ENCODE measurements around the gene TPRX2. TPM values are rescaled to one million over a fixed set of nuclear protein-coding genes. Genes with fewer than 3 reads are reported as not detected.

The TPRX2 gene
- total and polyA plus RNA-seq, 2 of the 8 experiments (the other 6 are each of a cell fraction or from before 2014, with no cell fraction given): not detected

- TF ChIP-seq CHD7 (IDR thresholded peaks at IDR 0.05; ENCODE audit: insufficient replicate concordance, low read length) (no peak), GTF2F1 (IDR thresholded peaks at IDR 0.05; ENCODE audit: borderline replicate concordance, low read depth, low read length) (no peak), E2F6 (IDR thresholded peaks at IDR 0.05) (no peak), SIX5 (IDR thresholded peaks at IDR 0.05; ENCODE audit: low read depth, low read length) (no peak), TBP (IDR thresholded peaks at IDR 0.05; ENCODE audit: low read depth, low read length) (no peak), GABPA (IDR thresholded peaks at IDR 0.05; ENCODE audit: borderline replicate concordance, insufficient read depth, low read length) (no peak), SAP30 (IDR thresholded peaks at IDR 0.05; ENCODE audit: insufficient read depth, insufficient replicate concordance, low read length) (no peak), ATF2 (IDR thresholded peaks at IDR 0.05; ENCODE audit: low read length) (no peak)
These were observed 16.1 kb upstream of the TPRX2 start (continued) for GRCh38 chr19:47842941-47843340.

All from H1 (cell line).